Naive B cell (primary cell): ENCODE measurements around the gene CAMTA1. TPM values are rescaled to one million over a fixed set of nuclear protein-coding genes. Genes with fewer than 3 reads are reported as not detected.

Experiments used
- ATAC-seq, 2 donors: fragments of 150-1000 bp; cut with Tn5 transposase; 2 replicates each; pipeline ENCODE4 v1.10.0; 2021; ENCODE audit warnings: low read depth in 2 of 2, mild to moderate bottlenecking in 2 of 2, moderate library complexity in 2 of 2
- DNase-seq: peaks from one replicate; pipeline ENCODE4 v3.0.0; 2022
- H3K27ac Mint-ChIP-seq, 6 donors: one replicate each; pipeline ENCODE4 v1.8.0; 2020 to 2022; ENCODE audit warnings: mild to moderate bottlenecking in 6 of 6, mixed read lengths in 6 of 6, moderate library complexity in 5 of 6, inconsistent platforms in 2 of 6
- H3K27me3 Mint-ChIP-seq, 3 donors: one replicate each; pipeline ENCODE4 v1.8.0; 2021 to 2022; ENCODE audit warnings: mixed read lengths in 3 of 3, mild to moderate bottlenecking in 1 of 3
- H3K36me3 Mint-ChIP-seq, 2 donors: one replicate each; pipeline ENCODE4 v1.8.0; 2020 to 2022; ENCODE audit warnings: mixed read lengths in 2 of 2, inconsistent platforms in 1 of 2, mild to moderate bottlenecking in 1 of 2
- H3K4me1 Mint-ChIP-seq, 3 donors: one replicate each; pipeline ENCODE4 v1.8.0; 2020 to 2022; ENCODE audit warnings: mixed read lengths in 3 of 3, inconsistent platforms in 1 of 3, mild to moderate bottlenecking in 1 of 3, moderate library complexity in 1 of 3
- H3K4me3 Mint-ChIP-seq, 8 donors: one replicate each; pipeline ENCODE4 v1.8.0; 2020 to 2022; ENCODE audit warnings: mild to moderate bottlenecking in 8 of 8, mixed read lengths in 8 of 8, moderate library complexity in 8 of 8, inconsistent platforms in 2 of 8
- H3K9me3 Mint-ChIP-seq, 7 donors: one replicate each; pipeline ENCODE4 v1.8.0; 2020 to 2022; ENCODE audit warnings: mixed read lengths in 7 of 7, mild to moderate bottlenecking in 5 of 7, inconsistent platforms in 2 of 7, moderate library complexity in 1 of 7
- polyA plus RNA-seq, 6 donors: library from polyadenylated mRNA; unstranded; fragments of 300-500 nt; fragmentation: Illumina TruSeq; gene quantifications; one replicate each; pipeline ENCODE4 v1.2.3, GENCODE V29; 2021; ENCODE audit warnings: low read depth in 6 of 6

Gene CAMTA1
- polyA plus RNA-seq, 6 donors from 2014 or later: 75.4 to 140 (median 88.8) TPM

- Mint-ChIP-seq H3K27ac (peak overlapping the region in 1 of 6 donors; percentile 66), H3K27me3 (no peaks in the 10 kb centered on the region), H3K9me3 (no peaks in the 10 kb centered on the region), H3K4me1 (peaks cover 13 to 43% (median 25%) of the 10 kb centered on the region in 3 donors), H3K36me3 (peaks cover 13 to 15% of the 10 kb centered on the region in 2 donors), H3K4me3 (peak overlapping the region in 1 of 8 donors; percentile 29)
- no peak for ATAC-seq
- no peak for DNase-seq
Measured at GRCh38 chr1:6867729-6868659, 82.7 kb downstream of the CAMTA1 start.

- Mint-ChIP-seq H3K27me3 (no peaks in the 10 kb centered on the region), H3K4me3 (no peak overlapping the region), H3K36me3 (peaks cover 10 to 13% of the 10 kb centered on the region in 2 donors), H3K4me1 (peaks cover 12 to 36% (median 19%) of the 10 kb centered on the region in 3 donors), H3K27ac (peak overlapping the region in 2 of 6 donors; percentile 29 to 66), H3K9me3 (no peaks in the 10 kb centered on the region)
- no peak for DNase-seq
- ATAC-seq: no peak
Measured at GRCh38 chr1:6868660-6869380, 83.6 kb downstream of the CAMTA1 start.

GRCh38 chr1:6869545-6869944 is 84.3 kb downstream of the CAMTA1 start:
- DNase-seq (no peak), ATAC-seq (no peak)
- no peaks in the 10 kb centered on the region for H3K27me3 Mint-ChIP-seq
- no peak overlapping the region for H3K27ac Mint-ChIP-seq
- no peaks in the 10 kb centered on the region for H3K9me3 Mint-ChIP-seq
- peaks cover 2 to 6% of the 10 kb centered on the region in 2 donors for H3K36me3 Mint-ChIP-seq
- peaks cover 12 to 36% (median 15%) of the 10 kb centered on the region in 3 donors for H3K4me1 Mint-ChIP-seq
- H3K4me3 Mint-ChIP-seq: no peak overlapping the region

- Mint-ChIP-seq H3K36me3 (peaks cover 0 to 4% of the 10 kb centered on the region in 2 donors), H3K9me3 (no peaks in the 10 kb centered on the region), H3K27me3 (no peaks in the 10 kb centered on the region), H3K27ac (no peak overlapping the region), H3K4me3 (no peak overlapping the region), H3K4me1 (peaks cover 12 to 35% (median 14%) of the 10 kb centered on the region in 3 donors)
- ATAC-seq (no peak), DNase-seq (no peak)
Measured at GRCh38 chr1:6870086-6870485, 84.8 kb downstream of the CAMTA1 start.

DNA sequence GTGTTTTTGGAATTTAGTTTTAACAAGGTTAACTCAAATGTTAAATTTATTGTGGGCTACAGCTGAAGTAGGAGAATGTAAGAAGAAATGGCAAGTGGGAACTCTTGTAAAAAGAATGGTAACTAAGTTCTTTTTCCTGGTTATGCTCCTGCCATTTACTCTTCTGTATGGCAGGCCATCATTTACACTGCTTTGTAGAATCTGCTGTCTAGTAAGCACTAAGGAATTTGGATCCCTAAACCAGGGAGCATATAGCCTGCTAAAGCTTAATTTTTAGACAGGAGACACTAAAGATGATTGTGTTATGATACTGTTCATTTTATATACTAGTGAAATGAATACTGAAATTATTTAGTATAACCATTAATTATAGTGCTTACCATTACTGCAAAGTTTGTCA is 85.3 kb downstream of the CAMTA1 start:
- ATAC-seq: no peak
- H3K4me3 Mint-ChIP-seq: no peak overlapping the region
- DNase-seq: no peak
- H3K4me1 Mint-ChIP-seq: peaks cover 12 to 31% (median 14%) of the 10 kb centered on the region in 3 donors
- no peaks in the 10 kb centered on the region for H3K9me3 Mint-ChIP-seq
- no peaks in the 10 kb centered on the region for H3K27me3 Mint-ChIP-seq
- peaks cover 0 to 4% of the 10 kb centered on the region in 2 donors for H3K36me3 Mint-ChIP-seq
- no peak overlapping the region for H3K27ac Mint-ChIP-seq

- Mint-ChIP-seq H3K4me1 (peaks cover 12 to 26% (median 14%) of the 10 kb centered on the region in 3 donors), H3K36me3 (peaks cover 0 to 4% of the 10 kb centered on the region in 2 donors), H3K9me3 (no peaks in the 10 kb centered on the region), H3K27ac (no peak overlapping the region), H3K4me3 (no peak overlapping the region), H3K27me3 (no peaks in the 10 kb centered on the region)
- ATAC-seq: no peak
- no peak for DNase-seq
Measured at GRCh38 chr1:6871300-6871972, 86.2 kb downstream of the CAMTA1 start.

DNA sequence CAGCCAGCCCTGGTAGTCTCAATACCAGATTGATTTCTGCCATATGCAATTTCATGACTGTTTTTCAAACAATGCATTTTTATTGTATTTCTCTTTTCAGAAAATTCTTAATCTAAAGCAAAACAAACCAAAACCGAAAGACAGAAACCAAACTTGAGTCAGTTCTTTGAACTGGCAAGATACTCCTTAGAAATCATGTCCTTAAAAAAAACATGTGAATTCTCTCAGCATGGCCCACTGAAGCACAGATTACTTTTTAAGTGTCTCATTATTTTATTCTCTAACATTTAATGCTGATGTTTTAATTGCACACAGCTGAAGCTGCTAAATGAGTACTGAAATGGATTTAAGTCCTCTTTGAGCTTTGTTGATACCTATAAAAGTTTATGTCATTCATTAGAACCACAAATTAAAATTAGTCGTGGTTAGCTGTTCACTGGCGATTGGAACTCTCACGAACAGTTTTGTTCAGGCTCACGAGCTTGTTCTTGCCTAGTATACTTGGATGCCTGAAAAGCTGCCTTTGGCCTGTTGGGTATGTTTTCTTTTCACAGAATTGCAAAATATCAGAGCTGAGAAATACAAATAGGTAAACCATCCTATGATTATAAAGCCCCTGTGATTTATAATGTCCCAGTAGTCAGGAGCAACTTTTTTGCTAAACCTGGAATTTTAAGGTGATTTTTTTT is 87.5 kb downstream of the CAMTA1 start:
- no peaks in the 10 kb centered on the region for H3K9me3 Mint-ChIP-seq
- no peak overlapping the region for H3K27ac Mint-ChIP-seq
- ATAC-seq (no peak), DNase-seq (no peak)
- H3K4me1 Mint-ChIP-seq: peaks cover 8 to 15% (median 13%) of the 10 kb centered on the region in 3 donors
- no peaks in the 10 kb centered on the region for H3K36me3 Mint-ChIP-seq
- H3K4me3 Mint-ChIP-seq: no peak overlapping the region
- H3K27me3 Mint-ChIP-seq: no peaks in the 10 kb centered on the region

DNA sequence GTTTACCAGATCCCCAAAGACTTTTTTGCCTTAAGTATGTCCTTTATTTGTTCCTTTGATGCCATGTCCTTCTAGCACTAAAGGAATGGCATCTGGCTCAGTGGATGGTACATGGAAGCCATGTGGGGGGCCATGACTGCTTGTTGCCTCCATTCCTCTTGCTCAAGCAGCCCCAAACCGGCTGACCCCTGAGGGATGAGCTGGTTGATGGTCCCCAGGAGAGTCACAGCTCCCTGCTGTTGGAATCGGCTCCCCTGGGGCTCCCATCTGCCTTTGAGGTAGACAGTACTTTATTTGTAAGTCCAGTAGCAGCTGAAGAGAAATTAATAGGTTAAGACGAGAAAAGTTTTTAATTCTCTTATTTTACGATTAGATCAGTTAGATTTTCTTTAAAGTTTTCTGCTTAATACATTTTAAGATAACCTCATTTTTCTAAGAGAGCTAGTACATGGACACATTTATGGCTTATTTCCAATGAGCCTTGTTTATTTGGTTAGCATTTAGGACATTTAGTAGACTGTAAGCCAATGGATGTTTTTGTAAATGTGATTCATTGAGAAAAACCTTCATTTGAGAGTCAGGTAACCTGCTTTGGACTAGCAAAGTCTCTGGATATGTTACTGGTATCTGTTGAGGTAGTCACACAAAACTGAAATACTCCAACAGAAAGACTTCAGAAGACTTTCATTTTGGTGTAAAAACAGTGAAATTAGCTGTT is 88.2 kb downstream of the CAMTA1 start:
- Mint-ChIP-seq H3K27ac (peak overlapping the region in 1 of 6 donors; percentile 44), H3K27me3 (no peaks in the 10 kb centered on the region), H3K9me3 (no peaks in the 10 kb centered on the region), H3K4me1 (peaks cover 3 to 7% (median 6%) of the 10 kb centered on the region in 3 donors), H3K36me3 (no peaks in the 10 kb centered on the region), H3K4me3 (no peak overlapping the region)
- ATAC-seq: no peak
- no peak for DNase-seq

GRCh38 chr1:6874298-6874697 is 89.0 kb downstream of the CAMTA1 start:
- Mint-ChIP-seq H3K27me3 (no peaks in the 10 kb centered on the region), H3K36me3 (no peaks in the 10 kb centered on the region), H3K27ac (peak overlapping the region in 1 of 6 donors; percentile 60), H3K4me1 (no peaks in the 10 kb centered on the region), H3K4me3 (no peak overlapping the region), H3K9me3 (no peaks in the 10 kb centered on the region)
- no peak for DNase-seq
- no peak for ATAC-seq

GRCh38 chr1:6880951-6881690 is 95.9 kb downstream of the CAMTA1 start:
- no peak for ATAC-seq
- DNase-seq: no peak
- H3K36me3 Mint-ChIP-seq: peaks cover 0 to 5% of the 10 kb centered on the region in 2 donors
- no peaks in the 10 kb centered on the region for H3K27me3 Mint-ChIP-seq
- no peaks in the 10 kb centered on the region for H3K9me3 Mint-ChIP-seq
- peak overlapping the region in 2 of 6 donors; percentile 39 to 83 for H3K27ac Mint-ChIP-seq
- peaks cover 3 to 5% (median 4%) of the 10 kb centered on the region in 3 donors for H3K4me1 Mint-ChIP-seq
- H3K4me3 Mint-ChIP-seq: peak overlapping the region in 1 of 8 donors; percentile 61

DNA sequence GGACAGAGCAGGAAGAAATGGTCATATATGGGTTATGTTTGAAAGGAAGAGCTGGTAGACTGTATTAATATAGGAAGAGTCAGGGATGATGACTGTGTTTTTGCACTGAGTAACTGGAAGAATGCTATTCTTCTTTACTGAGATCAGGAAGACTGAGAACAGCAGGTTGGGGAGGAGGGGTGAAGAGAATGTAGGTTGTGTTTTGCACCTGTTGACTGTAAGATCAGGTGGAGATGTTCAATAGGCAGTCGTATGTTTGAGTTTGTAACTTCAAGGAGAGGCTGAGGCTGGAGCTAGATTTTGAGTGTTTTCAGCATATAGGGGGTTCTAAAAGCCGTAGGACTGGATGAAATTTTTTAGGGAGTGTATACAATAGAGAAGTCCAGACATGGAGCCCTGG is 97.2 kb downstream of the CAMTA1 start:
- DNase-seq (no peak), ATAC-seq (no peak)
- Mint-ChIP-seq H3K9me3 (no peaks in the 10 kb centered on the region), H3K27ac (no peak overlapping the region), H3K4me1 (peaks cover 3 to 5% (median 4%) of the 10 kb centered on the region in 3 donors), H3K36me3 (peaks cover 0 to 5% of the 10 kb centered on the region in 2 donors), H3K4me3 (no peak overlapping the region), H3K27me3 (no peaks in the 10 kb centered on the region)

GRCh38 chr1:6884652-6885153 is 99.4 kb downstream of the CAMTA1 start:
- no peak overlapping the region for H3K27ac Mint-ChIP-seq
- H3K9me3 Mint-ChIP-seq: no peaks in the 10 kb centered on the region
- H3K27me3 Mint-ChIP-seq: no peaks in the 10 kb centered on the region

More at GRCh38 chr1:6884652-6885153, 99.4 kb downstream of the CAMTA1 start:
- Mint-ChIP-seq H3K4me1 (peaks cover 3 to 5% (median 4%) of the 10 kb centered on the region in 3 donors), H3K4me3 (no peak overlapping the region), H3K36me3 (peaks cover 0 to 5% of the 10 kb centered on the region in 2 donors)
- ATAC-seq: no peak
- no peak for DNase-seq
